ENCODE measurements around the gene CADM1. TPM values are rescaled to one million over a fixed set of nuclear protein-coding genes. Genes with fewer than 3 reads are reported as not detected.

Gene CADM1
- total and polyA plus RNA-seq, 2 donors from 2014 or later = 24.0 to 33.5 TPM

DNA sequence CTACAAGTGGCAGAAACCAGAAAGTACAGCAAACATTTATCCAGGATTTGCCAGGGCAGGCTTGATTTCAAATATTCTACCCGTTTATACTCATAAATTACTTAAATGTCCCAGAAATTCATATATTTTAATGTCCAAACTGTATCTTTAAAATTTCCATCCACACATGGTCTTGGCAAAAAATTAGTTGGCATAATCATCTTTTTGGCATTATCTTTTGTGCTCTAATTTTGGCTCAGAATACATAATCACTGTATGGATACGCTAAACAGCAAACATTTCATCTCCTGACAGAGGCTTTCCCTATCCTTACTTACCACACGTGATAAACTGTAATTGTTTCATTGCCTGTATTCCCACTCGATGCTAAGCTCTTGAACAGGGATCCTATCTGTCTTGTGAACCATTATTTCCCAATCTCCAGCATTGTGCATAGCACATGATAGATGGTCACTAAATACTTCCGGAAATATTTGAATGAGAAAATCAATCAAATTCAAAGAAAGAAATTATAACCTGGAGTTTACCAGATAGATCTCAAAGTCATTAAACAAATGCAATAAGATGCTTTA, 64.2 kb downstream of the CADM1 start:
- intact Hi-C loops (cut with DNase I) = no loop called here
- H3K4me1 ChIP-seq (ENCODE audit: control insufficient read depth in 2 of 3, insufficient read depth in 2 of 3, low read depth in 1 of 3, low read length in 3 of 3) = no peaks in the 10 kb centered on the region
- TF ChIP-seq, protein P1, sequence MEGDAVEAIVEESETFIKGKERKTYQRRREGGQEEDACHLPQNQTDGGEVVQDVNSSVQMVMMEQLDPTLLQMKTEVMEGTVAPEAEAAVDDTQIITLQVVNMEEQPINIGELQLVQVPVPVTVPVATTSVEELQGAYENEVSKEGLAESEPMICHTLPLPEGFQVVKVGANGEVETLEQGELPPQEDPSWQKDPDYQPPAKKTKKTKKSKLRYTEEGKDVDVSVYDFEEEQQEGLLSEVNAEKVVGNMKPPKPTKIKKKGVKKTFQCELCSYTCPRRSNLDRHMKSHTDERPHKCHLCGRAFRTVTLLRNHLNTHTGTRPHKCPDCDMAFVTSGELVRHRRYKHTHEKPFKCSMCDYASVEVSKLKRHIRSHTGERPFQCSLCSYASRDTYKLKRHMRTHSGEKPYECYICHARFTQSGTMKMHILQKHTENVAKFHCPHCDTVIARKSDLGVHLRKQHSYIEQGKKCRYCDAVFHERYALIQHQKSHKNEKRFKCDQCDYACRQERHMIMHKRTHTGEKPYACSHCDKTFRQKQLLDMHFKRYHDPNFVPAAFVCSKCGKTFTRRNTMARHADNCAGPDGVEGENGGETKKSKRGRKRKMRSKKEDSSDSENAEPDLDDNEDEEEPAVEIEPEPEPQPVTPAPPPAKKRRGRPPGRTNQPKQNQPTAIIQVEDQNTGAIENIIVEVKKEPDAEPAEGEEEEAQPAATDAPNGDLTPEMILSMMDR (IDR thresholded peaks at IDR 0.05; ENCODE audit: borderline replicate concordance, extremely low read depth, insufficient read depth) = no peak
- no peak overlapping the region for H3K27ac ChIP-seq (ENCODE audit: low read depth in 2 of 2, low read length in 2 of 2)
- H3K9me3 ChIP-seq (ENCODE audit: control insufficient read depth in 2 of 3, insufficient read depth in 1 of 3, low read length in 3 of 3) = no peaks in the 10 kb centered on the region
- no peak overlapping the region for H3K9ac ChIP-seq (ENCODE audit: low read length in 3 of 3)
- no peaks in the 10 kb centered on the region for H3K36me3 ChIP-seq (ENCODE audit: control insufficient read depth in 2 of 3, insufficient read depth in 3 of 3, low read length in 3 of 3)
- H3K4me3 ChIP-seq (ENCODE audit: low read length in 3 of 3) = no peak overlapping the region
- no peaks in the 10 kb centered on the region for H3K27me3 ChIP-seq (ENCODE audit: control insufficient read depth, insufficient read depth, low read length)
- DNase-seq (no peak), FAIRE-seq (no peak)

DNA sequence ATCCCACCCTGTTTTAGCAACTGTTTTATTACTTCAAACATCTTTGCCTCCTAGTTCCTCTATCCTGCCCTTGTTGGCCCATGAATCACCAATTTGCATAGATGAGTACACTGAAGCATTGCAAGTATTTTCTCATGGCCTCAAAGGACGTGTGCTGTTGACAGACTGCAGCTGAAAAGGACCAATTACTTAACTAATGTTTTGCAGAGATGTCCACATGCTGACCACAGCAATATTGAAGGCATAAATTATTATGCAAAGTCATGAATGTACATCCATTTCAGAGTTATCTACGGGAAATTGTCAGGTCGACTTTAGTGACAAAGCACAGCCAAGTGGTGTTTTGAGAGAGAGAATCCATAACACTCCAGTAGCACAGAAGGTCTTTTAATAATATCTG, 64.8 kb downstream of the CADM1 start:
- Histone ChIP-seq H3K9me3 (ENCODE audit: control insufficient read depth in 2 of 3, insufficient read depth in 1 of 3, low read length in 3 of 3) (no peaks in the 10 kb centered on the region), H3K9ac (ENCODE audit: low read length in 3 of 3) (no peak overlapping the region), H3K4me3 (ENCODE audit: low read length in 3 of 3) (no peak overlapping the region), H3K36me3 (ENCODE audit: control insufficient read depth in 2 of 3, insufficient read depth in 3 of 3, low read length in 3 of 3) (no peaks in the 10 kb centered on the region), H3K27me3 (ENCODE audit: control insufficient read depth, insufficient read depth, low read length) (no peaks in the 10 kb centered on the region), H3K27ac (ENCODE audit: low read depth in 2 of 2, low read length in 2 of 2) (no peak overlapping the region), H3K4me1 (ENCODE audit: control insufficient read depth in 2 of 3, insufficient read depth in 2 of 3, low read depth in 1 of 3, low read length in 3 of 3) (no peaks in the 10 kb centered on the region)
- peak in 1 of 5 donors; percentile 22 for DNase-seq
- TF ChIP-seq, protein P1 (IDR thresholded peaks at IDR 0.05; ENCODE audit: borderline replicate concordance, extremely low read depth, insufficient read depth) = no peak
- intact Hi-C loops (cut with DNase I) = no loop called here
- no peak for FAIRE-seq

DNA sequence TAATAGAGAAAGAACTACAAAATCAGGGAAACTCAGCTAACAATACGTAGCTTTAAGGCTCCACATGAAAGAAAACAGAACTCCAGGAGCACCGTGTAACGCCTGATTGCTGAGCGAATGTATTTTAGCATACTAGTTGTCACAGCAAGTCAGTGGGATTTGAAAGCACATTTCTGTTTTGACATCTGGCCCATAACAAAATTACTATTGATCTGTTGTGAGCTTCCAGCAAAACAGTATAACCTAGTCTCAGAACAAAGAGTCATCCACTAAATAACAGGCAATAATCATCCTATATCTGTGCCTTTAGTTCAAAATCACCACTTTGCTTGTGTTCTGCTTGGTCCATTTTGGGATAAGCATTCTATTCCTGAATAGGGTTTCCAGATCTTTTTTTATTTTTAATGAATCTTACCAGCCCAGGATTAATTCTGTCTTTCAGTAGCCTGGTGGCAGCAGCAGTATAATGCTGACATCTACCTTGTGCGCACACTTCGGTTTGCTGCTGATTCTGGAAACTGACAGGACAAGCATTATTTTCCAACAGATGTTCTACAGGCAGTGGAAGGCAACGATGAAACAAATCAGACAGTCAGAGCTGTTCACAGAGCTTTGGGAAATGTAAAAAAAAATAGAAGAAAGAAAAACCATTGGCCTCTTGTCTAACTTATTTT, 66.2 kb downstream of the CADM1 start:
- no peaks in the 10 kb centered on the region for H3K4me1 ChIP-seq (ENCODE audit: control insufficient read depth in 2 of 3, insufficient read depth in 2 of 3, low read depth in 1 of 3, low read length in 3 of 3)
- TF ChIP-seq, protein P1 (IDR thresholded peaks at IDR 0.05; ENCODE audit: borderline replicate concordance, extremely low read depth, insufficient read depth) = no peak
- no peak overlapping the region for H3K4me3 ChIP-seq (ENCODE audit: low read length in 3 of 3)
- intact Hi-C loops (cut with DNase I) = no loop called here
- FAIRE-seq (no peak), DNase-seq (no peak)
- no peaks in the 10 kb centered on the region for H3K27me3 ChIP-seq (ENCODE audit: control insufficient read depth, insufficient read depth, low read length)
- no peaks in the 10 kb centered on the region for H3K9me3 ChIP-seq (ENCODE audit: control insufficient read depth in 2 of 3, insufficient read depth in 1 of 3, low read length in 3 of 3)
- no peak overlapping the region for H3K27ac ChIP-seq (ENCODE audit: low read depth in 2 of 2, low read length in 2 of 2)
- H3K36me3 ChIP-seq (ENCODE audit: control insufficient read depth in 2 of 3, insufficient read depth in 3 of 3, low read length in 3 of 3) = no peaks in the 10 kb centered on the region
- H3K9ac ChIP-seq (ENCODE audit: low read length in 3 of 3) = no peak overlapping the region
